HCT116 (cell line): Measurements from ENCODE around the gene TJP1. TPM values are rescaled to one million over a fixed set of nuclear protein-coding genes. Genes with fewer than 3 reads are reported as not detected.

Source experiments
- ATAC-seq: fragments of 200-7000 bp; cut with Tn5 transposase; 2 replicates; pipeline ENCODE4 v1.9.1; 2020; ENCODE audit warnings: mild to moderate bottlenecking, moderate library complexity
- BruUV-seq: library from RNA; stranded (reverse); fragments of 400-500 nt; replicated peaks from 2 replicates; lab custom pipeline; 2021; lab: Mats Ljungman, UMichigan
- CTCF ChIA-PET: fragments of 300-600 bp; sonication (Branson Sonifier 250); formaldehyde crosslinking; loops from one replicate; lab custom pipeline; 2021; ENCODE audit warnings: antibody characterized with exemption; lab: Charles Lee
- POLR2A ChIA-PET: fragments of 300-600, 350-600 bp; sonication (Branson Sonifier 250); formaldehyde crosslinking; loops from one replicate; lab custom pipeline; 2021; ENCODE audit warnings: antibody characterized with exemption; lab: Charles Lee
- RAD21 ChIA-PET, 2 experiments: fragments of 300-600 bp; sonication (Branson Sonifier 250); formaldehyde crosslinking; loops; one replicate each; lab custom pipeline; 2023; ENCODE audit warnings: low total read pairs in 2 of 2; ENCODE audit not compliant: uncharacterized antibody in 2 of 2, unreplicated experiment in 2 of 2, low non-redundant PET in 1 of 2; lab: Charles Lee
- DNase-seq: peaks from one replicate; pipeline ENCODE4 v3.0.0-alpha.2; 2010; ENCODE audit warnings: low read depth, low spot score
- H2AFZ ChIP-seq: fragments of 200-600 bp; shearing (Covaris generic), sonication (generic); 2 replicates; pipeline ENCODE4 v1.6.1; 2017; ENCODE audit warnings: low read depth, mixed run types, mixed read lengths, antibody characterized with exemption, low read length; ENCODE audit not compliant: poor library complexity, severe bottlenecking
- H3K27ac ChIP-seq: 2 replicates; pipeline ENCODE4 v1.5.1; 2012; ENCODE audit warnings: low read depth, low read length
- H3K27me3 ChIP-seq: fragments of 200-600 bp; sonication (generic); 2 replicates; pipeline ENCODE4 v1.6.1; 2016; ENCODE audit warnings: mixed run types, low read length, mixed read lengths; ENCODE audit not compliant: insufficient read depth
- H3K36me3 ChIP-seq, 2 experiments: fragments of 200-500 bp in 1 of 2; fragments of 200-600 bp in 1 of 2; sonication (Bioruptor generic) in 1 of 2; sonication (generic) in 1 of 2; 2 replicates each; pipeline versions ENCODE4 v1.5.1 to v1.6.1; 2014 to 2016; ENCODE audit warnings: low read length in 2 of 2, inconsistent platforms in 1 of 2, mixed read lengths in 1 of 2, mixed run types in 1 of 2; ENCODE audit not compliant: insufficient read depth in 2 of 2, control insufficient read depth in 1 of 2
- H3K4me1 ChIP-seq, 2 experiments: fragments of 200-600 bp in 1 of 2; sonication (generic) in 1 of 2; 2 replicates each; pipeline versions ENCODE4 v1.5.1 to v1.6.1; 2012 to 2017; ENCODE audit warnings: low read length in 2 of 2, inconsistent platforms in 1 of 2, mild to moderate bottlenecking in 1 of 2, mixed read lengths in 1 of 2, mixed run types in 1 of 2, moderate library complexity in 1 of 2; ENCODE audit not compliant: insufficient read depth in 2 of 2, control insufficient read depth in 1 of 2
- H3K4me2 ChIP-seq: fragments of 200-600 bp; sonication (generic); 2 replicates; pipeline ENCODE4 v1.6.1; 2017; ENCODE audit warnings: mixed run types, low read length, mixed read lengths
- H3K4me3 ChIP-seq, 2 experiments: fragments of 200-600 bp in 1 of 2; sonication (generic) in 1 of 2; replicated peaks in 1 of 2; 2 replicates each; pipeline ENCODE4 v1.5.1; 2011 to 2016; ENCODE audit warnings: low read length in 2 of 2, control low read depth in 1 of 2, low read depth in 1 of 2, mild to moderate bottlenecking in 1 of 2, mixed read lengths in 1 of 2, mixed run types in 1 of 2
- H3K79me2 ChIP-seq: fragments of 200-600 bp; sonication (generic); 2 replicates; pipeline ENCODE4 v1.6.1; 2017; ENCODE audit warnings: mild to moderate bottlenecking, mixed run types, low read length, moderate library complexity, mixed read lengths; ENCODE audit not compliant: insufficient read depth
- H3K9ac ChIP-seq: fragments of 200-600 bp; sonication (generic); 2 replicates; pipeline ENCODE4 v1.6.1; 2016; ENCODE audit warnings: low read length, mixed read lengths
- H3K9me2 ChIP-seq: fragments of 200-600 bp; sonication (generic), shearing (Covaris generic); 2 replicates; pipeline ENCODE4 v1.6.1; 2017; ENCODE audit warnings: mixed run types, mild to moderate bottlenecking, moderate library complexity; ENCODE audit not compliant: insufficient read depth
- H3K9me3 ChIP-seq, 2 experiments: fragments of 200-500 bp in 1 of 2; fragments of 200-600 bp in 1 of 2; sonication (Bioruptor generic) in 1 of 2; sonication (generic) in 1 of 2; 2 replicates each; pipeline ENCODE4 v1.6.1; 2014 to 2017; ENCODE audit warnings: low read length in 2 of 2, mixed read lengths in 2 of 2, inconsistent platforms in 1 of 2, low read depth in 1 of 2, mild to moderate bottlenecking in 1 of 2, mixed run types in 1 of 2, moderate library complexity in 1 of 2; ENCODE audit not compliant: control insufficient read depth in 1 of 2, insufficient read depth in 1 of 2
- H4K20me1 ChIP-seq: fragments of 200-600 bp; sonication (generic), shearing (Covaris generic); 2 replicates; pipeline ENCODE4 v1.6.1; 2017; ENCODE audit warnings: mixed run types, mild to moderate bottlenecking, moderate library complexity; ENCODE audit not compliant: insufficient read depth
- EZH2phosphoT487 ChIP-seq: fragments of 200-600 bp; IDR thresholded peaks from 2 replicates; pipeline ENCODE4 v1.6.1; 2018; ENCODE audit warnings: antibody characterized with exemption, borderline replicate concordance
- JUND ChIP-seq: IDR thresholded peaks from 2 replicates; pipeline ENCODE4 v1.6.1; 2012
- SRF ChIP-seq: IDR thresholded peaks from 2 replicates; pipeline ENCODE4 v1.6.1; 2012; ENCODE audit warnings: low read depth
- YY1 ChIP-seq: IDR thresholded peaks from 2 replicates; pipeline ENCODE4 v1.6.1; 2011; ENCODE audit warnings: low read length, low read depth, moderate library complexity, mild to moderate bottlenecking; ENCODE audit not compliant: insufficient replicate concordance; ENCODE audit errors: extremely low read depth
- ZNF274 ChIP-seq: fragments of 200-500 bp; sonication (Bioruptor generic); IDR thresholded peaks from 2 replicates; pipeline ENCODE4 v1.6.1; 2014; ENCODE audit warnings: mild to moderate bottlenecking, low read depth, low read length, inconsistent platforms
- intact Hi-C: fragments of 100-400 bp; cut with micrococcal nuclease; formaldehyde crosslinking; loops from 2 replicates; pipeline ENCODE4 v1.10.0; 2022
- total RNA-seq: library from RNA; stranded (reverse); gene quantifications from one replicate; pipeline ENCODE4 v1.2.1, GENCODE V29; 2021; ENCODE audit not compliant: unreplicated experiment
- TF ChIP-seq, protein P1 (sequence below): IDR thresholded peaks from 2 replicates; pipeline ENCODE4 v1.6.1; 2012
- TF ChIP-seq, protein P2 (sequence below), 3 experiments: fragments of 200-600 bp in 1 of 3; sonication (generic) in 1 of 3; IDR thresholded peaks in 2 of 3; conservative IDR thresholded peaks in 1 of 3; 2 replicates each; pipeline ENCODE4 v1.5.1; 2012 to 2017; ENCODE audit warnings: low read depth in 2 of 3, low read length in 2 of 3, antibody characterized with exemption in 1 of 3, borderline replicate concordance in 1 of 3, control low read depth in 1 of 3, mild to moderate bottlenecking in 1 of 3, mixed read lengths in 1 of 3, mixed run types in 1 of 3, moderate library complexity in 1 of 3; ENCODE audit not compliant: insufficient read depth in 1 of 3

TJP1 gene
- total RNA-seq, 1 experiment from 2014 or later, result 83.6 TPM

GRCh38 chr15:29690765-29691475 lies 131.3 kb downstream of the TJP1 start:
- TF ChIP-seq, protein P1, sequence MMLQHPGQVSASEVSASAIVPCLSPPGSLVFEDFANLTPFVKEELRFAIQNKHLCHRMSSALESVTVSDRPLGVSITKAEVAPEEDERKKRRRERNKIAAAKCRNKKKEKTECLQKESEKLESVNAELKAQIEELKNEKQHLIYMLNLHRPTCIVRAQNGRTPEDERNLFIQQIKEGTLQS, result no peak
- no peak for TF ChIP-seq ZNF274
- no peaks in the 10 kb centered on the region for H3K36me3 ChIP-seq
- no TSS peak for BruUV-seq
- no peaks in the 10 kb centered on the region for H4K20me1 ChIP-seq
- RAD21 ChIA-PET, result no interaction called here
- H3K27me3 ChIP-seq, result no peaks in the 10 kb centered on the region
- intact Hi-C loops, result loop anchor here (10.0 kb wide), 1 partner anchor 234 kb away; no protein-coding TSS in a partner anchor
- ATAC-seq (no peak), DNase-seq (no peak)
- CTCF ChIA-PET, result no interaction called here
- no peaks in the 10 kb centered on the region for H3K9me3 ChIP-seq
- H3K9ac ChIP-seq, result no peak overlapping the region
- POLR2A ChIA-PET, result no interaction called here
- peaks cover 21 to 33% of the 10 kb centered on the region in 2 experiments for H3K4me1 ChIP-seq
- no peak overlapping the region for H3K4me2 ChIP-seq
- H3K4me3 ChIP-seq, result no peak overlapping the region
- no peaks in the 10 kb centered on the region for H3K9me2 ChIP-seq
- no peak overlapping the region for H2AFZ ChIP-seq
- H3K27ac ChIP-seq, result no peak overlapping the region
- H3K79me2 ChIP-seq, result no peaks in the 10 kb centered on the region

- intact Hi-C loops, result no loop called here
- DNase-seq (no peak), ATAC-seq (no peak)
- Histone ChIP-seq H3K4me1 (peaks cover 18 to 26% of the 10 kb centered on the region in 2 experiments), H3K9me2 (no peaks in the 10 kb centered on the region), H3K27me3 (no peaks in the 10 kb centered on the region), H3K9ac (no peak overlapping the region), H3K9me3 (no peaks in the 10 kb centered on the region), H3K27ac (no peak overlapping the region), H3K4me2 (no peak overlapping the region), H2AFZ (no peak overlapping the region), H3K4me3 (no peak overlapping the region), H4K20me1 (no peaks in the 10 kb centered on the region), H3K79me2 (no peaks in the 10 kb centered on the region), H3K36me3 (no peaks in the 10 kb centered on the region)
- ChIA-PET CTCF (no interaction called here), RAD21 (no interaction called here), POLR2A (no interaction called here)
- no TSS peak for BruUV-seq
- TF ChIP-seq, protein P2, sequence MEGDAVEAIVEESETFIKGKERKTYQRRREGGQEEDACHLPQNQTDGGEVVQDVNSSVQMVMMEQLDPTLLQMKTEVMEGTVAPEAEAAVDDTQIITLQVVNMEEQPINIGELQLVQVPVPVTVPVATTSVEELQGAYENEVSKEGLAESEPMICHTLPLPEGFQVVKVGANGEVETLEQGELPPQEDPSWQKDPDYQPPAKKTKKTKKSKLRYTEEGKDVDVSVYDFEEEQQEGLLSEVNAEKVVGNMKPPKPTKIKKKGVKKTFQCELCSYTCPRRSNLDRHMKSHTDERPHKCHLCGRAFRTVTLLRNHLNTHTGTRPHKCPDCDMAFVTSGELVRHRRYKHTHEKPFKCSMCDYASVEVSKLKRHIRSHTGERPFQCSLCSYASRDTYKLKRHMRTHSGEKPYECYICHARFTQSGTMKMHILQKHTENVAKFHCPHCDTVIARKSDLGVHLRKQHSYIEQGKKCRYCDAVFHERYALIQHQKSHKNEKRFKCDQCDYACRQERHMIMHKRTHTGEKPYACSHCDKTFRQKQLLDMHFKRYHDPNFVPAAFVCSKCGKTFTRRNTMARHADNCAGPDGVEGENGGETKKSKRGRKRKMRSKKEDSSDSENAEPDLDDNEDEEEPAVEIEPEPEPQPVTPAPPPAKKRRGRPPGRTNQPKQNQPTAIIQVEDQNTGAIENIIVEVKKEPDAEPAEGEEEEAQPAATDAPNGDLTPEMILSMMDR (IDR thresholded peaks at IDR 0.05 in 2 of 3, conservative IDR thresholded peaks at IDR 0.05 in 1 of 3; ENCODE audit: borderline replicate concordance in 1 of 3, insufficient read depth in 1 of 3, low read depth in 2 of 3, low read length in 2 of 3), result no peak
- no peak for TF ChIP-seq EZH2phosphoT487
- no peak for TF ChIP-seq JUND
- no peak for TF ChIP-seq ZNF274
- no peak for TF ChIP-seq YY1
- no peak for TF ChIP-seq SRF
Measured at GRCh38 chr15:29689287-29689986, 132.8 kb downstream of the TJP1 start.
